Neural crest cell (in vitro differentiated cells): ENCODE measurements around the gene EMD. TPM values are rescaled to one million over a fixed set of nuclear protein-coding genes. Genes with fewer than 3 reads are reported as not detected.
"Not testable (repeated sequence)": the region's sequence is repeated elsewhere in the genome, so short reads cannot be mapped to it uniquely, and the experiment has no call there.

ENCODE experiments used
- DNase-seq: peaks from one replicate; pipeline ENCODE4 v3.0.0; 2021; ENCODE audit warnings: low read depth, mixed read lengths, low spot score
- H3K27ac Mint-ChIP-seq: one replicate; pipeline ENCODE4 v1.8.0; 2021; ENCODE audit warnings: mild to moderate bottlenecking, mixed read lengths; ENCODE audit not compliant: unreplicated experiment
- H3K27me3 Mint-ChIP-seq: 2 replicates; pipeline ENCODE4 v1.8.0; 2021; ENCODE audit warnings: low read depth, mild to moderate bottlenecking, mixed read lengths
- H3K36me3 Mint-ChIP-seq: 2 replicates; pipeline ENCODE4 v1.8.0; 2021; ENCODE audit warnings: low read depth, mild to moderate bottlenecking, mixed read lengths
- H3K4me1 Mint-ChIP-seq: 2 replicates; pipeline ENCODE4 v1.8.0; 2021; ENCODE audit warnings: mixed read lengths
- H3K4me3 Mint-ChIP-seq: one replicate; pipeline ENCODE4 v1.8.0; 2021; ENCODE audit warnings: mild to moderate bottlenecking, mixed read lengths
- H3K9me3 Mint-ChIP-seq: 2 replicates; pipeline ENCODE4 v1.8.0; 2021; ENCODE audit warnings: mixed read lengths
- CTCF ChIP-seq: fragments of 200-600 bp; sonication (generic); conservative IDR thresholded peaks from 2 replicates; pipeline ENCODE4 v1.5.0; 2021; ENCODE audit warnings: antibody characterized with exemption, mild to moderate bottlenecking
- total RNA-seq: library from RNA; stranded (reverse); gene quantifications from 2 replicates; pipeline ENCODE4 v1.2.1, GENCODE V29; 2021

EMD gene
- total RNA-seq, 1 donor from 2014 or later = 54.3 TPM

GRCh38 chrX:154396973-154397887, 18.1 kb downstream of the EMD start:
- no peak for TF ChIP-seq CTCF
- H3K4me3 Mint-ChIP-seq = peak overlapping the region; percentile 96
- peaks cover 20% of the 10 kb centered on the region for H3K27me3 Mint-ChIP-seq
- DNase-seq = peak; percentile 48
- peaks cover 19% of the 10 kb centered on the region for H3K4me1 Mint-ChIP-seq
- H3K27ac Mint-ChIP-seq = peak overlapping the region; percentile 100
- peaks cover 4% of the 10 kb centered on the region for H3K9me3 Mint-ChIP-seq
- H3K36me3 Mint-ChIP-seq = peaks cover 18% of the 10 kb centered on the region

GRCh38 chrX:154397888-154398667, 19.0 kb downstream of the EMD start, which contains the start of gene RPL10:
RPL10 (plus strand) TSS chrX:154398377; CDS start chrX:154398520, 143 bp downstream.
- TF ChIP-seq CTCF = no peak
- Mint-ChIP-seq H3K36me3 (peaks cover 18% of the 10 kb centered on the region), H3K4me3 (peak within 1 kb of the TSS; percentile 96), H3K4me1 (peaks cover 19% of the 10 kb centered on the region), H3K9me3 (peaks cover 4% of the 10 kb centered on the region), H3K27me3 (peaks cover 23% of the 10 kb centered on the region), H3K27ac (peak within 1 kb of the TSS; percentile 100)
- peak; percentile 77 for DNase-seq

- H3K27me3 Mint-ChIP-seq = peaks cover 23% of the 10 kb centered on the region
- peak overlapping the region; percentile 100 for H3K27ac Mint-ChIP-seq
- H3K9me3 Mint-ChIP-seq = peaks cover 5% of the 10 kb centered on the region
- DNase-seq = peak; percentile 74
- H3K4me3 Mint-ChIP-seq = peak overlapping the region; percentile 96
- H3K36me3 Mint-ChIP-seq = peaks cover 23% of the 10 kb centered on the region
- peaks cover 19% of the 10 kb centered on the region for H3K4me1 Mint-ChIP-seq
- peak; percentile 81 for TF ChIP-seq CTCF
These were observed 19.8 kb downstream of the EMD start for GRCh38 chrX:154398668-154399526.

- peaks cover 19% of the 10 kb centered on the region for H3K4me1 Mint-ChIP-seq
- H3K9me3 Mint-ChIP-seq = peaks cover 6% of the 10 kb centered on the region
- H3K27ac Mint-ChIP-seq = peak overlapping the region; percentile 30
- no peak for DNase-seq
- peak overlapping the region; percentile 96 for H3K4me3 Mint-ChIP-seq
- H3K27me3 Mint-ChIP-seq = peaks cover 23% of the 10 kb centered on the region
- TF ChIP-seq CTCF = no peak
- peaks cover 23% of the 10 kb centered on the region for H3K36me3 Mint-ChIP-seq
These were observed 20.7 kb downstream of the EMD start for GRCh38 chrX:154399527-154400368.

GRCh38 chrX:154400369-154400817, 21.3 kb downstream of the EMD start:
- H3K9me3 Mint-ChIP-seq, DNase-seq, H3K27ac Mint-ChIP-seq: not testable (repeated sequence)
- Mint-ChIP-seq H3K27me3 (peaks cover 23% of the 10 kb centered on the region), H3K4me1 (peaks cover 19% of the 10 kb centered on the region), H3K36me3 (peaks cover 23% of the 10 kb centered on the region), H3K4me3 (peak overlapping the region; percentile 96)
